GM12864 (cell line): ENCODE data around the gene SLC5A9.

ENCODE experiments used
- DNase-seq: peaks from one replicate; pipeline ENCODE4 v3.0.0-alpha.2; 2011; ENCODE audit warnings: low read depth
- H3K4me3 ChIP-seq: 2 replicates; pipeline ENCODE4 v1.5.1; 2011; ENCODE audit warnings: mild to moderate bottlenecking, low read depth, low read length, control low read depth
- TF ChIP-seq, protein P1 (sequence below): IDR thresholded peaks from 2 replicates; pipeline ENCODE4 v1.5.1; 2011; ENCODE audit warnings: low read depth, mild to moderate bottlenecking, moderate library complexity, low read length, control low read depth, inconsistent platforms; ENCODE audit errors: missing control alignments

The SLC5A9 gene

DNA sequence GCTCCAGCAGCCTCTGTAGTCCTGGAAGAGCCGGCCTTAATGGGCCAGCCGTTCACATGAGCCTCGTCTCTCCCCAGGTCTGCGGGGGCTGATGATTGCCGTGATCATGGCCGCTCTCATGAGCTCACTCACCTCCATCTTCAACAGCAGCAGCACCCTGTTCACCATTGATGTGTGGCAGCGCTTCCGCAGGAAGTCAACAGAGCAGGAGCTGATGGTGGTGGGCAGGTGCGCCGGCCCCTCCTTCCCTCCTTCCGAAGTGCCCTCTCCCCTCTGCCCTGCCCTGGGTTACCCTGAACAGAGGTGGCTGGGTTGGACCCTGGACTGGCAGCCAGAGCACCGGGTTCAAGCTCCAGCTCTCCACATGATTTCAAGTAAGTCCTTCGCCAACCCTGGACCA lies 13.1 kb downstream of the SLC5A9 start:
- TF ChIP-seq, protein P1, sequence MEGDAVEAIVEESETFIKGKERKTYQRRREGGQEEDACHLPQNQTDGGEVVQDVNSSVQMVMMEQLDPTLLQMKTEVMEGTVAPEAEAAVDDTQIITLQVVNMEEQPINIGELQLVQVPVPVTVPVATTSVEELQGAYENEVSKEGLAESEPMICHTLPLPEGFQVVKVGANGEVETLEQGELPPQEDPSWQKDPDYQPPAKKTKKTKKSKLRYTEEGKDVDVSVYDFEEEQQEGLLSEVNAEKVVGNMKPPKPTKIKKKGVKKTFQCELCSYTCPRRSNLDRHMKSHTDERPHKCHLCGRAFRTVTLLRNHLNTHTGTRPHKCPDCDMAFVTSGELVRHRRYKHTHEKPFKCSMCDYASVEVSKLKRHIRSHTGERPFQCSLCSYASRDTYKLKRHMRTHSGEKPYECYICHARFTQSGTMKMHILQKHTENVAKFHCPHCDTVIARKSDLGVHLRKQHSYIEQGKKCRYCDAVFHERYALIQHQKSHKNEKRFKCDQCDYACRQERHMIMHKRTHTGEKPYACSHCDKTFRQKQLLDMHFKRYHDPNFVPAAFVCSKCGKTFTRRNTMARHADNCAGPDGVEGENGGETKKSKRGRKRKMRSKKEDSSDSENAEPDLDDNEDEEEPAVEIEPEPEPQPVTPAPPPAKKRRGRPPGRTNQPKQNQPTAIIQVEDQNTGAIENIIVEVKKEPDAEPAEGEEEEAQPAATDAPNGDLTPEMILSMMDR = no peak
- DNase-seq = no peak
- H3K4me3 ChIP-seq = no peak overlapping the region

DNA sequence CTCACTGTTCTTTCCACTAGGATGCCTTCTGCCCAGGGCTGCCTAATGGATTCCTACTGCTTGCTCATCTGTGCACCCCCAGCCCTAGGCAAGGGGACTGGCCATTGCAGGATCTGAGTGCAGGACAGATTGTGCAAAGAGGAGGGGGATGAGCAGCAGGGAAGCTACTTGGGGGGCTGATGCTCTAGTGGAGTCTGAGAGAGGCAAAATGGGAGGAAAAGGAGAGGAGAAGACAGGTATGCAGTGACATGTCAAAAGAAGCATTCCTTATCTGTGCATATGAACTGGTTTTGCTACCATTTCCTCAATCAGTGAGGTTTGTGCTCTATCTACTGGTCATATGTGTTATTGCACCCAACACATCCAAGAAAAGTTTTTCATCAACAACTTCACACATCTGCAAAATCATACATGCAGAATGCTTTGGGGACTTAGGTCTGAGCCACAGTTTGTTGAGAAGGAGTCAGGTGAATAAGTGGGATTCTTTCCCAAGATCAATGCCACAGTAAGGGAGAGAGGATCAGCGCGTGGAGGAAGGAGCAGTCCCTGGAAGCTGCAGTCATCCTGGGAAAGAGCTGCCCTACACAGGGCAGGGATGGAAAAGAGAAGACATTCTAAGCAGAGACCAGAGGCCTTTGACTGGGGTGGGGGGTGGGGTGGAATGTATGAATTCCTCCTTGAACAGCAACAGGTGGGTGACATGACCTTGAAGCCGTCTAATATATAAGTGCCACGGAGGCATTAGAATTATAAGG lies 14.4 kb downstream of the SLC5A9 start:
- H3K4me3 ChIP-seq = no peak overlapping the region
- peak; percentile 2 for DNase-seq
- TF ChIP-seq, protein P1 = peak; percentile 76

DNA sequence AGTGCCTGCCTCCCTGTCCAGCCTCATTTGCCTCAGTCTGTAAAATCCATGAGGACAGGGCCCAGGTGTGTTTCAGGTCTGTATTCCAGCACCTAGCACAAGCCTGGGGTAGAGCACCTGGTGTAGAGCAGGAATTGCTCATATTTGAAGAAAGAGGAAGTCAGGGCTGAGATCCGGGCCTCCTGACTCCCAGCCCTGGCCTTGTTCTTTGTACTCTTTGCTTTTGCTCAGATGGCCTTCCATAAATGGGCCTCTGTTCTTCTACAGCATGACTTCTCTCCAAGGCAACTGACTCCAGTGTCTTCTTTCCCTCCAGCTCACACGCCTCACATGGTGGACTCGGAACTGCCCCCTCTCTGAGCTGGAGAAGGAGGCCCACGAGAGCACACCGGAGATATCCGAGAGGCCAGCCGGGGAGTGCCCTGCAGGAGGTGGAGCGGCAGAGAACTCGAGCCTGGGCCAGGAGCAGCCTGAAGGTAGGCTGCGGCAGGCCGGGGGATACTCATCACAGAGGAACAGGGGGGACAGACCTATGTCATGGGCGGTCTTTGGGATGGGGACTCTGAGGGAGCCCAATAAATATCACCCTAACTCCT lies 19.7 kb downstream of the SLC5A9 start:
- no peak for DNase-seq
- H3K4me3 ChIP-seq = no peak overlapping the region
- TF ChIP-seq, protein P1 = no peak

DNA sequence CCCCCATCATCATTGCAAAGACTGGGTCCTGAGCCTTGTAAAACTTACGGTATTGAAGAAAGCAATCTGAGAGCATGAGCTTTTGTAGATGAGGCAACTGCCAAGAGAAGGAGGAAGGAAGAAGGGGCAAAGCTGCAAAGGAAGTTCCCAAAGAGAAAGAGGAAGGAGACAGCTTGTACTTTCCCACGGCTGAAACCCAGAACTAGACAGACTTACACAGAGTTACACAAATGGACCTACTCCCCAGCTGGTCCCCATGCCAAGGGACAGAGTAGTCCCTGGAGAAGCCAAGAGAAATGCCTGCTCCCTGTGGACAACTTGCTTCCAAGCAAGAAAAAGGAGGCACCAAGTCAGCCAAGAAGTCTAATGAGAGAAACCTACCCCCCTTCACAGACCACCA lies 22.6 kb downstream of the SLC5A9 start:
- DNase-seq = no peak
- no peak overlapping the region for H3K4me3 ChIP-seq
- TF ChIP-seq, protein P1 = no peak

DNA sequence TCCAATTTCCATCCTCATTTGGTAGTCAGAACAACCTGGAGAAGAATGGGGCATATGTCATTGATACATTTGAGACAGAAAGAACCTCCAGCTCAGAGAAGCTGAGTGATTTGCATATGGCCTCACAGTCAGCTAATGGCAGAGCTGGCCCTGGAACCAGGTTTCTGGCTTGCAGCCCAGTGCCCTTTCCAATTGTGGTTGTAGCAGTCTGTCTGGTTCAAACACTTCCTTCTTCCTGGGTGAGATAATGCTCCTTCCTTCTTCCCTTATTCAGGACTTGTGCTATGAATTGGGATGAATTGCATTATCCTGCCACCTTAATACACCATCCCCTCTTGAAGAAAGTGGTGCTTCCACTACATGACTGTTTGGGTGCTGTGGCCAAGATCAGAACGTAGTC lies 24.2 kb downstream of the SLC5A9 start:
- TF ChIP-seq, protein P1 = no peak
- no peak for DNase-seq
- no peak overlapping the region for H3K4me3 ChIP-seq

DNA sequence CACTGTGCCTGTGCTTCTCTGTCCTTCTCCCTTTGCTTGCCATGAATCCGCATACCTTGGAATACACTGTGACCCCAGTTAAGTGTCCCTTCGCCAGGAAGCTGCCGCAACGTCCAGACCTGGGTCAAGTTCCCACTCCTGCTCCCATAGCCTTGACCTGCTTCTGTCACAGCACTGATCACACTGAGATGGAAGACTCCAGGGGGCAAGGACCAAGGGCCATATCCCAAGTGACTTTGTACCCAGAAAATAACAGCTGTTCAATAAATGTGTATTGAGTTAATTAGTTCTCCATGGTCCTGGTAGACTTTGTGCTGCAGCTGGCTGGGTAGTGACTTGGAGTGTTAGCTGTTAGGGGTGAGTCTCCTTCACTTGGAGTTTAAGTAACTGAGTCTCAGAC lies 25.8 kb downstream of the SLC5A9 start:
- H3K4me3 ChIP-seq = no peak overlapping the region
- TF ChIP-seq, protein P1 = no peak
- no peak for DNase-seq

DNA sequence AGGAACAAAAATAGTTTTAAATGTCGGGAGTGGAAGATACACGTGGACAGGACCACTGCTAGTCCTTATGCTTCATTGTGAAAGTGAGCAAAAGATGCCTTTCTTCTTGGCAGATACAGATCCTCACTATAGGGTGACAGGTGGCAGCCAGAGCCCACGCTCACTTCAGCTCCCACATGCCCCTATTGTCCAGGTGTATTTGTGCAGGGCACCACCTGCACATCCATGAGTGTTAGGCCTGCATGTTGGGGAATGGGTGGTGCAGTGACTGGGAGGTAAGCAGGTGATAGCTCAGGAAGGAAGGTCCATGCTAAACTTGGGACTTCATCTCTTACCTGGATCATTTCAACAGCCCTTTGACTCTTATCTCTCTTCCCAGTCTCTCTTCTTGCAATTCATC lies 27.4 kb downstream of the SLC5A9 start:
- TF ChIP-seq, protein P1 = peak; percentile 8
- H3K4me3 ChIP-seq = no peak overlapping the region
- DNase-seq = no peak
